Omental fat pad (tissue), 4 donors: Measurements from ENCODE around the gene CGN. TPM values are rescaled to one million over a fixed set of nuclear protein-coding genes. Genes with fewer than 3 reads are reported as not detected.

Source experiments
- ATAC-seq: fragments of 150-250 bp; one replicate; pipeline ENCODE4 v1.9.1; 2016; ENCODE audit warnings: mild to moderate bottlenecking, moderate library complexity; ENCODE audit not compliant: low FRiP score
- DNase-seq: peaks from one replicate; pipeline ENCODE4 v3.0.0-alpha.2; 2019; ENCODE audit warnings: low spot score
- total RNA-seq, 4 donors: library from RNA; depleted of rRNA; stranded (reverse); fragments of >200 nt; gene quantifications; one replicate each; pipeline ENCODE4 v1.1.0, GENCODE V29; 2016
- TF ChIP-seq, protein P1 (sequence below), 3 donors: fragments of 450-650 bp; IDR thresholded peaks; one replicate each; pipeline ENCODE4 v1.5.1; 2016 to 2017; ENCODE audit warnings: antibody characterized with exemption in 3 of 3, mild to moderate bottlenecking in 3 of 3, moderate library complexity in 2 of 3

Gene CGN
- total RNA-seq, 4 donors from 2014 or later: 0.32 to 44.6 (median 8.0) TPM

DNA sequence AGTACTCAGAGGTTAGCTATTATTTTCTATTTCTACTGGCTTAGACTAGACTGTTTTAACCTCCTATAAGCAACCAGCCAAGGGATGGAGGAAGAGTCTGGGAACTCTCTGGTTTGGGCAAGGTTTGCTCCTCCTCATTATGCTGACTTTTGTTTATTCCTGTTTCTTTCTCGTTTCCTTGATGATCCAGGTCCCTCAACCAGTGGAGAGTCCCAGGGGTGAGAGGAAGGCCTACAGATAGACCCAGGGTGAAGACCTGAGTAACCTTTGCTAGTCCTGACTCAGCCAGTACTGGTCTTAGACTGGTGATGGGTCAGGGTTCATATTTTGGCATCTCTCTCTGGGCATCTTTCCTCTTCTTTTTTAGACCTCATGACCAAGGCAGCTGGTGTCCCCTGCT lies 34.4 kb downstream of the CGN start:
- DNase-seq (no peak), ATAC-seq (no peak)
- TF ChIP-seq, protein P1, sequence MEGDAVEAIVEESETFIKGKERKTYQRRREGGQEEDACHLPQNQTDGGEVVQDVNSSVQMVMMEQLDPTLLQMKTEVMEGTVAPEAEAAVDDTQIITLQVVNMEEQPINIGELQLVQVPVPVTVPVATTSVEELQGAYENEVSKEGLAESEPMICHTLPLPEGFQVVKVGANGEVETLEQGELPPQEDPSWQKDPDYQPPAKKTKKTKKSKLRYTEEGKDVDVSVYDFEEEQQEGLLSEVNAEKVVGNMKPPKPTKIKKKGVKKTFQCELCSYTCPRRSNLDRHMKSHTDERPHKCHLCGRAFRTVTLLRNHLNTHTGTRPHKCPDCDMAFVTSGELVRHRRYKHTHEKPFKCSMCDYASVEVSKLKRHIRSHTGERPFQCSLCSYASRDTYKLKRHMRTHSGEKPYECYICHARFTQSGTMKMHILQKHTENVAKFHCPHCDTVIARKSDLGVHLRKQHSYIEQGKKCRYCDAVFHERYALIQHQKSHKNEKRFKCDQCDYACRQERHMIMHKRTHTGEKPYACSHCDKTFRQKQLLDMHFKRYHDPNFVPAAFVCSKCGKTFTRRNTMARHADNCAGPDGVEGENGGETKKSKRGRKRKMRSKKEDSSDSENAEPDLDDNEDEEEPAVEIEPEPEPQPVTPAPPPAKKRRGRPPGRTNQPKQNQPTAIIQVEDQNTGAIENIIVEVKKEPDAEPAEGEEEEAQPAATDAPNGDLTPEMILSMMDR (IDR thresholded peaks at IDR 0.05): no peak

DNA sequence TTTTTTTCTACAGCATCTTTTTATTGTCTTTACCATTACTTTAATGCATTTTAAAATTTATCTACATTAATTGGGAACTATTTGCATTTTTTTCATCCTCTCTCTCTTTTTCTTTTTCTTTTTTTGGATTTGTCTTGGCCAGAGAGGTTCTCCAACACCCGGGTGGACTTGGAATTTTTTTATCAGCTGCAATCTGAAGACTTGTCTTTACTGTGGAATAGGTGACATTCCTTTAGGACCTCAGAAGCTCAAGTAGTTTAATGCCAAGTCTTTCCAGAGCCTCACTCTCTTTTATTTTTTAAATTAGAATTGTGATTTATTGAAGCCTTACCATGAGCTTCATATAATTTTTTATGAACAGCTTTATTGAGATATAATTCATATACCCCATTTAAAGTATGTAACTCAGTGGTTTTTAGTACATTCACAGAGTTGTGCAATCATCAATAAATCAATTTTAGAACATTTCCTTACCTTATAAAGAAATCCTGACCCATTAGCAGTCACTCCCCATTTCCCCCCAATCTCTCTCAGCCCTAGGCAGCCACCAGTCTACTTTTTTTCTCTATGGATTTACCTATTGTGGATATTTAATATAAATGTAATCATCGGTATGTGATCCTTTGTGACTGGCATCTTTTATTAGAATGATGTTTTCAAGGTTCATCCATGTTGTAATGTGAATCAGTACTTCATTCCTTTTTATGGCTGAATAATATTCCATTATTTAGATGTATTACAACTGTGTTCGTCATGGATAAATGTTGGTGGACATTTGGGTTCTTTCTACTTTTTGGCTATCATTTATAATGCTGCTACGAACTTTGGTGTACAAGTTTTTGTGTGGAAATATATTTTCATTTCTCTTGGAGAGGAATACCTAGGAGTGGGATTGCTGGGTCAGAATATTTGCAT lies 35.1 kb downstream of the CGN start:
- no peak for DNase-seq
- TF ChIP-seq, protein P1 (IDR thresholded peaks at IDR 0.05): no peak
- ATAC-seq: no peak

DNA sequence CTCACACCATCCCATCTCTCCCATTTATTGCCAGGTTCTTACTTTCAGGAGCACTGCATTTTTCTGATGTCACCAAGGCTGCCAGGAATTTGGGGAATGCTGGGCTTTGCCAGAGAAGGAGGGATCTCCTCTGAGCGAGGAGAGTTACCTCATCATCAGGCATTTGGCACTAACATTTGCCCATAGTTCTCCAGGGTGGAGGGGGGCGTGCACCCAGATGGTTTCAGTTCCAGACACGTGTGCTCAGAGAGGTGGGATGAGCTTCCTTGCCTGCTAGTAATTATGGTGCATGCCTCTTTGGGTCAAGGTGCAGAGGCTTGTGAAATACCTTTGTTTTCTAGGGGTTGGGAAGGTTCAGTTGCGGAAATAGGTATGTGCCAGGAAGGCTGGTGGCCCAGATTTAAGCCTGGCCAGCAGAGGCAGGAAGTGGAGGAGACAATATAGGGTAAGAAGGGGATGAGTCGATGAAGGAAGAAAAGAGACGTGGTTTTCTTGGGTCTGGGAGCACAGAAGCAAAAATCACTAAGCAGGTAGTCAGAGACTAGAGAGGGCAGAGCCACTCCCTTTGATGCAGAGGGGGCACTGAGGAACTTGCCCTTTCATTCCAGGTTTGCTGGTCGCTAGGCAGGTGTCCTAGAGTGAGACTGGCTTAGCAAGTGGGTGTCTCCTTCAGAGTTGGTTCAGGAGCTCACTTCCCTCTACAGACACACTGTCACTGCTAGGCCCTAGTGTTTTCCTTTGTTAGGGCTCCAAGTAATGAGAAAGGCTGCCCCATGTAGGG lies 36.1 kb downstream of the CGN start:
- ATAC-seq (peak; percentile 84), DNase-seq (no peak)
- TF ChIP-seq, protein P1 (IDR thresholded peaks at IDR 0.05): no peak

DNA sequence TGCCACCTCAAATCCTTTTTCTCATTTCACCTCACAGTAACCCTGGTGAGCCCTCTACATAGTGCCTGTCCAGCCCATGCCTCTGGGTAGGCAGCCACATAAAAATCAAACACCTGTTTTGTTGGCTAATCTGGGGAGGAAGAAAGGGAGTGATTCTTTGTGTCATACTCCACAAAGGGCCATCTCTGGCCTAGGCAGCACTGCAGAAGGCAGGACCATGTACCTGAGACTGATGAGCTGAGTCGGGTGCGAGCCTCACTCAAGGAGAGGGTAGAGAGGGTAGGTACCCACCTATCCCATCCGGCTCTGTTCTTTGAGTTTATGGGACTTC lies 36.7 kb downstream of the CGN start:
- TF ChIP-seq, protein P1 (IDR thresholded peaks at IDR 0.05): no peak
- DNase-seq: no peak
- no peak for ATAC-seq

DNA sequence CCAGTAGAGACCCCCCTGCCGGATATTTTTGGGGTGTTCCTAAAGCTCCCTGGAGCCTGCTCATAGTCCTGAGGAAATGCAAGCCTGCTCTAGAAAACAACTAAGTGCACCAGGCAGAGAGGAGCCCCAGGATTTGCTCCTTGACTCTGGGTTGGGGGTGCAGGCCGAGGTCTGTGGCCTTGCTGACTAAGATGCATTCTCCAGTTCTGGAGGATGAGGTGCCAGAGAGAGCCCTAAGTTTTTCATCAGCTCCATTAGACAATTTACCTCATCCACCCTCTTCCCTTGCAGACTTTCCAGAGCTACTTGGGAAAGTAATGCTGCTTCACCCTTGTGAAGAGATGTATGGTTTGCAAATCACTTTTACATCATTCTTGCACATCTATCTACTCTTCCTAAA lies 38.0 kb downstream of the CGN start:
- no peak for DNase-seq
- TF ChIP-seq, protein P1 (IDR thresholded peaks at IDR 0.05): no peak
- ATAC-seq: no peak

DNA sequence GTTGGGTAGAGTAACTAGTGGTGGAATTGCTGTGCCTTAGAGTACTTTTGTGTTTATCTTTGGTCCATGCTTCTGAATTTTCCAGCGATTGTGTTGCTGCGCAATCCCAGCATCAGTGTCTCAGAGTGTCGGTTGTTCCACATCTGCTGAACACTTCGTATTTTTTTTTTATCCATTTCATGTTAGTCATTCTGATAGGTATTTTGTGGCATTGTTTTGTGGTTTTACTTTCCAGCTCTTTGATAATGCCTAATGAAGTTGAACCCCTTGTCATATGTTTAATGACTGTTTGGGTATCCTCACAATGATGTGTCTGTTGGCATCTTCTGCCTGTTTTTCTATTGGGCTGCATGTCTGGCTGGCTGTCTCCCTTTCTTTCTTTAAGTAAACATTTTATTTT lies 42.5 kb downstream of the CGN start:
- no peak for ATAC-seq

More for the DNA sequence above, 42.5 kb downstream of the CGN start:
- TF ChIP-seq, protein P1 (IDR thresholded peaks at IDR 0.05): no peak
- no peak for DNase-seq
